Keratinocyte (primary cell): ENCODE data around the gene TDP2. TPM values are rescaled to one million over a fixed set of nuclear protein-coding genes. Genes with fewer than 3 reads are reported as not detected.

ENCODE experiments used
- DNase-seq: peaks from one replicate; pipeline ENCODE4 v3.0.0-alpha.2; 2011; ENCODE audit warnings: low read depth, missing footprints, low spot score
- FAIRE-seq: peaks from 2 replicates; lab custom pipeline; 2011; peaks lifted over from hg19 to GRCh38; lab: Jason Lieb, UNC
- H2AFZ ChIP-seq: 2 replicates; pipeline ENCODE4 v1.6.0; 2012; ENCODE audit warnings: low read length, control low read depth, inconsistent platforms; ENCODE audit not compliant: control insufficient read depth
- H3K27ac ChIP-seq: 2 replicates; pipeline ENCODE4 v1.5.1; 2011; ENCODE audit warnings: low read length; ENCODE audit not compliant: control insufficient read depth, insufficient read depth
- H3K27me3 ChIP-seq: 3 replicates; pipeline ENCODE4 v1.6.0; 2011; ENCODE audit warnings: low read length; ENCODE audit not compliant: control insufficient read depth, insufficient read depth; ENCODE audit errors: extremely low read depth
- H3K36me3 ChIP-seq, 2 experiments: 2 replicates in 1 of 2; 3 replicates in 1 of 2; pipeline ENCODE4 v1.5.1; 2011; ENCODE audit warnings: low read length in 2 of 2, mild to moderate bottlenecking in 1 of 2; ENCODE audit not compliant: control insufficient read depth in 2 of 2, insufficient read depth in 2 of 2; ENCODE audit errors: extremely low read depth in 1 of 2
- H3K4me1 ChIP-seq: 3 replicates; pipeline ENCODE4 v1.5.1; 2011; ENCODE audit warnings: low read length; ENCODE audit not compliant: control insufficient read depth, insufficient read depth; ENCODE audit errors: extremely low read depth
- H3K4me2 ChIP-seq: 3 replicates; pipeline ENCODE4 v1.6.0; 2011; ENCODE audit warnings: low read depth, low read length; ENCODE audit not compliant: control insufficient read depth, insufficient read depth; ENCODE audit errors: extremely low read depth
- H3K4me3 ChIP-seq, 3 experiments: fragments of 200-600 bp in 1 of 3; sonication (generic) in 1 of 3; 2 replicates in 2 of 3; 3 replicates in 1 of 3; pipeline ENCODE4 v1.5.1; 2011 to 2016; ENCODE audit warnings: low read length in 3 of 3, mild to moderate bottlenecking in 3 of 3, control low read depth in 2 of 3, inconsistent platforms in 1 of 3, low read depth in 1 of 3, mixed read lengths in 1 of 3, mixed run types in 1 of 3, moderate library complexity in 1 of 3; ENCODE audit not compliant: control insufficient read depth in 2 of 3, insufficient read depth in 2 of 3; ENCODE audit errors: extremely low read depth in 1 of 3
- H3K79me2 ChIP-seq: 2 replicates; pipeline ENCODE4 v1.6.0; 2012; ENCODE audit warnings: low read length; ENCODE audit not compliant: control insufficient read depth, insufficient read depth
- H3K9ac ChIP-seq: 3 replicates; pipeline ENCODE4 v1.6.0; 2011; ENCODE audit warnings: low read length; ENCODE audit not compliant: control insufficient read depth, insufficient read depth; ENCODE audit errors: extremely low read depth
- H3K9me1 ChIP-seq: 3 replicates; pipeline ENCODE4 v1.6.0; 2011; ENCODE audit warnings: low read length; ENCODE audit not compliant: control insufficient read depth, insufficient read depth; ENCODE audit errors: extremely low read depth
- H3K9me3 ChIP-seq: 2 replicates; pipeline ENCODE4 v1.5.1; 2012; ENCODE audit warnings: low read depth, low read length; ENCODE audit not compliant: control insufficient read depth
- H4K20me1 ChIP-seq: 3 replicates; pipeline ENCODE4 v1.6.0; 2011; ENCODE audit warnings: low read length; ENCODE audit not compliant: control insufficient read depth, insufficient read depth; ENCODE audit errors: extremely low read depth
- CTCF ChIP-seq, 3 experiments: IDR thresholded peaks in 1 of 3; conservative IDR thresholded peaks in 1 of 3; optimal IDR thresholded peaks in 1 of 3; 2 replicates in 2 of 3; 3 replicates in 1 of 3; pipeline versions ENCODE3 to v1.5.1; 2011; ENCODE audit warnings: low read length in 3 of 3, mild to moderate bottlenecking in 3 of 3, moderate library complexity in 2 of 3, control low read depth in 1 of 3, inconsistent platforms in 1 of 3; ENCODE audit not compliant: insufficient read depth in 2 of 3; ENCODE audit errors: extremely low read depth in 1 of 3
- EZH2 ChIP-seq: IDR thresholded peaks from one replicate; pipeline ENCODE4 v1.6.1; 2012; ENCODE audit warnings: inconsistent platforms, mild to moderate bottlenecking, low read length, moderate library complexity
- dilution Hi-C: fragments of 300-500 bp; cut with MboI; formaldehyde crosslinking; loops from one replicate; pipeline ENCODE4 v1.7.0; 2020; ENCODE audit warnings: low sequenced_read_pairs; ENCODE audit not compliant: extremely low pct_ligation_motif_present
- polyA plus RNA-seq, 5 experiments: library from polyadenylated mRNA; depleted of rRNA in 3 of 5; stranded (reverse) in 3 of 5; stranded (forward) in 1 of 5; unstranded in 1 of 5; fragments of >200 nt; gene quantifications; 1 replicate in 1 of 5; 2 replicates in 3 of 5; 3 replicates in 1 of 5; pipeline versions ENCODE4 v1.2.1 to v1.2.3, GENCODE V29; 2011 to 2012; ENCODE audit warnings: missing spikeins in 2 of 5, low read depth in 1 of 5, low replicate concordance in 1 of 5

The TDP2 gene
- polyA plus RNA-seq, 1 donor (not counting 4 experiments of a cell fraction or from before 2014, with no cell fraction given): 39.8 TPM

DNA sequence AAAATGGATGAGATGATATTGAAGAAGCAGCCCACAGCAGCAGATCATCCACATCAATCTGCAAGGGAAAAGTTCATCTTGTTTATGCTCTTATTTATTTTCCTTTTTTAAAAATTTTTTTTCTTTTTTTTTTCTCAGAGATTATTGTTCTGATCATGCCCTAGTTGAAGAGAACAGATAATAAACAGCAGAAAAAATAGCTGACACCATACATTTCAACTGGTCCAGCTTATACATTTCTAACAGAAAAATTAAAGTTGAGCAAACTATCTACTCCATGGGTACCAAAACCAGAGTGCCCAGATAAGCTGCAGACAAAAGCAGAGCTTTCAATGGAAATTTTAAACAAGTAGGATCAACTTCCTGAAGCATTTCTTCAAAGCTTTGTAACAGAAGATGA lies 30.0 kb downstream of the TDP2 start:
- no peaks in the 10 kb centered on the region for H4K20me1 ChIP-seq
- H3K79me2 ChIP-seq: no peaks in the 10 kb centered on the region
- FAIRE-seq (no peak), DNase-seq (no peak)
- H3K27ac ChIP-seq: no peak overlapping the region
- H3K9me1 ChIP-seq: no peaks in the 10 kb centered on the region
- no peak overlapping the region for H3K9ac ChIP-seq
- no peaks in the 10 kb centered on the region for H3K4me1 ChIP-seq
- no peaks in the 10 kb centered on the region for H3K36me3 ChIP-seq
- peaks cover 7% of the 10 kb centered on the region for H3K27me3 ChIP-seq
- no peak overlapping the region for H2AFZ ChIP-seq
- no peak overlapping the region for H3K4me3 ChIP-seq
- dilution Hi-C loops: no loop called here
- no peaks in the 10 kb centered on the region for H3K9me3 ChIP-seq
- TF ChIP-seq EZH2 (no peak), CTCF (optimal IDR thresholded peaks at IDR 0.05 in 1 of 3, IDR thresholded peaks at IDR 0.05 in 1 of 3, conservative IDR thresholded peaks at IDR 0.05 in 1 of 3; ENCODE audit: extremely low read depth in 1 of 3, insufficient read depth in 2 of 3, low read length in 3 of 3) (no peak)
- H3K4me2 ChIP-seq: no peak overlapping the region

DNA sequence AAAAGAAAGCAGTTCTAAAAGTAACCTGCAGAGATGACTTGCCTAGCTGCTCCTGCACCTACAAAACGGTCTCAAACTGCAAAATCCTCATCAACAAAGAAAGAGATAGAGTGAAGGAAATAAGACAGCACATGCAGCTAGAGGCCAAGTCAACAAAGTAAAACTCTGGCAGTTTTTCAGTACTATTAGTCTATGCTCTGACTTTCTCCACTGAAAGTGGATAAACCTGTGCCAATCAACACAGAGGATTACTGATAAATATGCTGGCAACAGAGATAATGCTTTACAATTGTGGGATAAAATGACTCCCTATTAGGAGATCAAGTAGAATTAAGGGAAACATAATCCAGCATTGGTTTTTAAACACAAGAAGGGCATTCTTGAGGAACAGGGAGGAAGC lies 34.1 kb downstream of the TDP2 start:
- H3K9ac ChIP-seq: no peak overlapping the region
- no peak for FAIRE-seq

More for the DNA sequence above, 34.1 kb downstream of the TDP2 start:
- peaks cover 7% of the 10 kb centered on the region for H3K27me3 ChIP-seq
- H4K20me1 ChIP-seq: no peaks in the 10 kb centered on the region
- no peak overlapping the region for H2AFZ ChIP-seq
- no peak overlapping the region for H3K27ac ChIP-seq
- DNase-seq: no peak
- TF ChIP-seq CTCF (optimal IDR thresholded peaks at IDR 0.05 in 1 of 3, IDR thresholded peaks at IDR 0.05 in 1 of 3, conservative IDR thresholded peaks at IDR 0.05 in 1 of 3; ENCODE audit: extremely low read depth in 1 of 3, insufficient read depth in 2 of 3, low read length in 3 of 3) (no peak), EZH2 (no peak)
- H3K4me3 ChIP-seq: no peak overlapping the region
- H3K79me2 ChIP-seq: no peaks in the 10 kb centered on the region
- no peaks in the 10 kb centered on the region for H3K4me1 ChIP-seq
- H3K9me3 ChIP-seq: no peaks in the 10 kb centered on the region
- no peaks in the 10 kb centered on the region for H3K36me3 ChIP-seq
- H3K4me2 ChIP-seq: no peak overlapping the region
- dilution Hi-C loops: no loop called here
- H3K9me1 ChIP-seq: no peaks in the 10 kb centered on the region
